GM12892 (cell line): Measurements from ENCODE around the gene ANGPTL4. TPM values are rescaled to one million over a fixed set of nuclear protein-coding genes. Genes with fewer than 3 reads are reported as not detected.
A peak's percentile ranks its signal among the peaks of the same experiment; 100 is the strongest.
"Not testable (repeated sequence)": the region's sequence is repeated elsewhere in the genome, so short reads cannot be mapped to it uniquely, and the experiment has no call there.

Source experiments
- DNase-seq: peaks from one replicate; pipeline ENCODE4 v3.0.0; 2011; ENCODE audit not compliant: insufficient read length
- FAIRE-seq: peaks from 2 replicates; lab custom pipeline; 2011; peaks lifted over from hg19 to GRCh38; lab: Jason Lieb, UNC
- POLR2A ChIP-seq: IDR thresholded peaks from 2 replicates; pipeline ENCODE4 v1.6.1; 2011; ENCODE audit warnings: low read depth, low read length, control low read depth
- POLR2AphosphoS5 ChIP-seq: IDR thresholded peaks from 2 replicates; pipeline ENCODE4 v1.6.1; 2011; ENCODE audit warnings: low read depth, low read length, control low read depth
- TAF1 ChIP-seq: IDR thresholded peaks from 2 replicates; pipeline ENCODE4 v1.6.1; 2011; ENCODE audit warnings: low read depth, mild to moderate bottlenecking, control low read depth, low read length, borderline replicate concordance
- polyA plus RNA-seq: library from polyadenylated mRNA; unstranded; fragments of >200 nt; gene quantifications from one replicate; pipeline ENCODE4 v1.2.1, GENCODE V29; 2012; ENCODE audit warnings: missing spikeins, inconsistent platforms; ENCODE audit not compliant: missing spikeins

ANGPTL4 gene
- not detected for polyA plus RNA-seq

DNA sequence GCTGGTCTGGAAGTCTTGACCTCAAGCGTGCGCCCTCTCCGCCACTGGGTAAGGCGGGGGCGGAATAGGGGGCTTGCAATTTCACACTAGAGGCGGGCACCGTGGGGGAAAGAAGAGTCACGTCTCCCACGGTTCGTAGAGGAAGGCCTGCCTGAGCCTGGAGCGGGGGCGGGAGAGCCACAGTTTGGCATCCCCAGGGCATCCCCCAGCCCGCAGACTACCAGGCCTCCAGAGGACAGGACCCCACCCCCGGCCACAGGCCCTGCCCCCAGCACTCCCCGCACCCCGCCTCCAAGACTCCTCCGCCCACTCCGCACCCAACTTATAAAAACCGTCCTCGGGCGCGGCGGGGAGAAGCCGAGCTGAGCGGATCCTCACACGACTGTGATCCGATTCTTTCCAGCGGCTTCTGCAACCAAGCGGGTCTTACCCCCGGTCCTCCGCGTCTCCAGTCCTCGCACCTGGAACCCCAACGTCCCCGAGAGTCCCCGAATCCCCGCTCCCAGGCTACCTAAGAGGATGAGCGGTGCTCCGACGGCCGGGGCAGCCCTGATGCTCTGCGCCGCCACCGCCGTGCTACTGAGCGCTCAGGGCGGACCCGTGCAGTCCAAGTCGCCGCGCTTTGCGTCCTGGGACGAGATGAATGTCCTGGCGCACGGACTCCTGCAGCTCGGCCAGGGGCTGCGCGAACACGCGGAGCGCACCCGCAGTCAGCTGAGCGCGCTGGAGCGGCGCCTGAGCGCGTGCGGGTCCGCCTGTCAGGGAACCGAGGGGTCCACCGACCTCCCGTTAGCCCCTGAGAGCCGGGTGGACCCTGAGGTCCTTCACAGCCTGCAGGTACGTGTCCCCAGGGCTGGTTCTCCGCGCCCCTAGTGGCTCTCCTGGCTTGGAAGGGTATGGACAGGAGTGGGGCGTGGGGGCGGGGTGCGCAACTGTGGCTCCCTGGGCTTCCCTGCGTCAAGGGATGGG, at the start of gene ANGPTL4:
Gene ANGPTL4, plus strand, starts transcription at position 353 of the 969 bp plus-strand sequence. Its CDS starts 167 bp downstream, at position 520.
- FAIRE-seq (no peak), DNase-seq (no peak)
- no peak for TF ChIP-seq POLR2A
- TF ChIP-seq TAF1 = no peak
- no peak for TF ChIP-seq POLR2AphosphoS5

GRCh38 chr19:8314981-8315640, 48.8 kb upstream of the ANGPTL4 start:
- not testable (repeated sequence) for DNase-seq, FAIRE-seq

DNA sequence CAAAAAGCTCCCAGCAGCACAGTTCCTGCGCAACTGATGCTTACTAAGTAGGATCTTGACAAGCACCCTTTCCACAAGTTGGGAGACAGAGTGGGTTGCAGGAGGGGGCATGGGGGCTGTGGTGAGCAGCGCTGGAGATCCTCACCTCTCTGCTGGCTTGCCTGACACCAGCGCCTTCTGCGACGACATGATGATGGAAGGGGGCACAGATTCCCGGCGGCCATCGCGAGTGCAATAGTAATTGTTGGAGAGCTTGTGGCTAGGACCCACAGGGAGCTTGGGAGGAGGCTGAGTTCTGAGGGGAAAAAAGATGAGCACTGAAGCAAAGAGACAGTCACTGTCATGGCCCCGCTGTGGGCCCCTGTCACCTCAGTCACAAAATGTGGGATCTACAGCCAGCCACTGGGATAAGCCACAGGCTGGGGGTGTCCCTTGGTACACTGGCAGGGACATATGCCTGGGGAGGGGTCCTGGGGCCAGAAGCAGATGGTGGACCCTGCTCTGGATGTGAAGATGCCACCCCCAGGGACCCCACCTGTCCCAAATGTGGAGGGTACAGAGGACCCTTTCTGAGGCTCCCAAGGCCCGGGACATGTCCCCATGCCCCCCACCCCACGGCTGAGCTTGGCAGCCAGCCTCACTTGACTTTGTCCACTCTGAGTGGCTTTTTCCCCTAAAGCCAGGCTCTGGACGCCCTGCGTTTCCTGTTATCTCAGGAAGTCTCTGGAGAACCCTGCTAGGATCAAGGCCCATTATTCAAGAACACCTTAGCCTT, 47.4 kb upstream of the ANGPTL4 start:
- no peak for FAIRE-seq
- no peak for DNase-seq
- TF ChIP-seq POLR2A = peak; percentile 25; the same call in 1 of the 2 replicates
- no peak for TF ChIP-seq TAF1
- 0 out of 2 replicates have a peak, but pooled peaks have one; percentile 43 for TF ChIP-seq POLR2AphosphoS5

DNA sequence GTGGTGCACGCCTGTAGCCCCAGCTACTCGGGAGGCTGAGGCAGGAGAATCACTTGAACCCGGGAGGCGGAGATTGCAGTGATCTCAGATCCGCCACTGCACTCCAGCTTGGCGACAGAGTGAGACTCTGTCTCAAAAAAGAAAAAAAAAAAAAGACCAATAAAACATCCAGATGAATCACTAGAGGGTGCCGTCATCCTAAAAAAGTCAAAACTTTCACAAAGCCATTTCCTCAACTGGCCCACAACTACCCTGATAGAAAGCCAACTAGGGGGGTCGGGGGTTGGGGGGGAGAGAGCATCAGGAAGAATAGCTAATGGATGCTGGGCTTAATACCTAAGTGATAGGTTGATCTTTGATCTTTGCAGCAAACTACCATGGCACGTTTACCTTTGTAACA, 45.1 kb upstream of the ANGPTL4 start:
- DNase-seq, FAIRE-seq: not testable (repeated sequence)

DNA sequence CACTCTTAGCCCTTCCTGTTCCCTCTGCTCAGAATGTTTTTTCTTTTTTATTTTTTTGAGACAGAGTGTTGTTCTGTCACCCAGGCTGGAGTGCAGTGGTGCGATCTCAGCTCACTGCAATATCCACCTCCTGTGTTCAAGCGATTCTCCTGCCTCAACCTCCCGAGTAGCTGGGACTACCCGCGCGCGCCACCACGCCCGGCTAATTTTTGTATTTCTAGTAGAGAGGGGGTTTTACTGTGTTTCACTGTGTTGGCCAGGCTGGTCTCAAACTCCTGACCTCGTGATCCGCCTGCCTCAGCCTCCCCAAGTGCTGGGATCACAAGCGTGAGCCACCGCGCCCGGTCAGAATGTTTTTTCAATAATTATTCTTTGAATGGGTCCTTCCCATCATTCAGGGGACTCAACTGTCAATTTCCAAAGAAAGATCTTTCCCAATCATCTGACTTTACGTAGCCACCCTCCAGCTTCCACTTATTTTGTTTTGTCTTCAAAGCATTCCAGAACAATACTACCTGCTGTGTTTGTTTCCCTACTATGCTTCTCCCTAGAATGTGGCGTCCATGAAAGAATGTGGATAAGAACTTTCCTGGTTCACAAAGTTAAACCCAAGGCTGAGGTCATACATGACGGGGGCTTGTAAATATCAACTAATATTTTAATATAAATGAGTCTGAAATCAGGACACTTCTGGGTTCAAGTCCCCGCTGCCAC, 44.0 kb upstream of the ANGPTL4 start:
- no peak for FAIRE-seq

GRCh38 chr19:8320564-8321066, 43.3 kb upstream of the ANGPTL4 start:
- FAIRE-seq (no peak), DNase-seq (no peak)
- TF ChIP-seq TAF1 = no peak
- TF ChIP-seq POLR2A = no peak
- no peak for TF ChIP-seq POLR2AphosphoS5

More for the DNA sequence above, 44.0 kb upstream of the ANGPTL4 start:
- no peak for TF ChIP-seq TAF1
- no peak for TF ChIP-seq POLR2A
- no peak for TF ChIP-seq POLR2AphosphoS5
- DNase-seq = no peak

DNA sequence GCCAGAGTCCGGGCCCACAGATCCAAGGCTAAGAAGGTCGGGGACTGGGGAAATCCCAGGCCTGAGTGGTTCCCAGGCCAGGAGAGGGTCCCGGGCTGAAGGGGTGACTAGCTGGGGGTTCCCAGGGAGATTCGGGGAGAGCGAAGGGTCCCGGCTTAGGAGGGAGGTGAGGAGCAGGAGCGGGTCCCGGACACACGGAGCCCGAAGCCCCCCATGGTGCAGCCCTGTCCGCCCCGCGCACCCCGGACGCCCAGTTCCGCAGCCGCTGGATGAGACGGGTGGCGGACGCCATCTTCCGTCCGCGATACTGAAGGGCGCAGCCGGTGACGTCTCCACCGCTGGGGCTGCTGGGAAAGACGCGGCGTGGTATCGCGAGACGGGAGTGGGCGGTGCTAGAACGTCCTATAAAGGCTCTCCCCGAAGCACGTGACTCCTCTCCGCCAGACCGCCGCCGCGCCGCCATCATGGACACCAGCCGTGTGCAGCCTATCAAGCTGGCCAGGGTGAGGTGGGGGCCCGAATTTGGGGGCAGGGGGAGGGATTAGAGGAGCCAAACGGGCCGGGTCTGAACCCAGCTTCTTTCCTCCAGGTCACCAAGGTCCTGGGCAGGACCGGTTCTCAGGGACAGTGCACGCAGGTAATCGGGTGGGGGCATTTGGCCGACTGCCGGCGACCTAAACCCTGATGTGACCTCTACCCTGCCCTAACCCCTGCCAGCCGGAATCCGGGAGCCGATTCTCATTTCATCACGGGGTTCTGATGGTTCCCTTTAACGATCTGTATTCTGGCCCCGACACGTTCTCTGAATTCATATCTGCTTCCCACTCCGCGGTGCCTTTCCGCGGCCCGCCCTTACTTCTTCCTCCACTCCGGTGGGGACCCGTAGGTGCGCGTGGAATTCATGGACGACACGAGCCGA, 42.6 kb upstream of the ANGPTL4 start, which contains the start of the genes NDUFA7 and RPS28:
Gene NDUFA7, minus strand, starts transcription at position 309 of the 919 bp plus-strand sequence. Its CDS starts 17 bp downstream, at position 292.
Gene RPS28, plus strand, starts transcription at position 430 of the 919 bp plus-strand sequence. Its CDS starts 35 bp downstream, at position 465.
- TF ChIP-seq POLR2AphosphoS5 = peak; percentile 92
- TF ChIP-seq POLR2A = peak; percentile 95
- peak; percentile 99 for TF ChIP-seq TAF1
- DNase-seq = peak; percentile 94
- peak; percentile 97 for FAIRE-seq

DNA sequence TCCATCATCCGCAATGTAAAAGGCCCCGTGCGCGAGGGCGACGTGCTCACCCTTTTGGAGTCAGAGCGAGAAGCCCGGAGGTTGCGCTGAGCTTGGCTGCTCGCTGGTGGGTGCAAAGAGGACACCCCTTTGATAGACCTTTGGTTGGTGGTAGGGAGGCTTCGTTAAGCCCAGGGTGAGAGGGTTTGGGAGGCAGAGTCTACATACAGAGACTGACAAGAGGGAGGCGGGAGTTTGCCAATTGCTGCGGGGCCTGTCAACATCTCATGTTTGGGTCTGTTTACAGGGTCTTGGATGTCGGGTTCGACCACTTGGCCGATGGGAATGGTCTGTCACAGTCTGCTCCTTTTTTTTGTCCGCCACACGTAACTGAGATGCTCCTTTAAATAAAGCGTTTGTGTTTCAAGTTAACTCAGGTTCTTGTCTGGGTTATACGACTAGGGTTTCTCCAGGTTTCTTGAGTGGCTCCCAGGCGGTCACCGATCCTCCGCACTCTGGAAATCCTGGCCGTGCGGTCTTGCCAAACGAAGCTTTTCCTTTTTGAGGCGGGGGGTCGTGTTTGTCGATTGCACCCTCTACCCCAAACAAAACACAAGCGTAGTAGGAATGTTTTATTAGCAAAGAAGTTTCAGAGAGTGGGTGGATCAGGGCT, 41.8 kb upstream of the ANGPTL4 start:
- no peak for TF ChIP-seq TAF1
- DNase-seq (no peak), FAIRE-seq (no peak)

DNA sequence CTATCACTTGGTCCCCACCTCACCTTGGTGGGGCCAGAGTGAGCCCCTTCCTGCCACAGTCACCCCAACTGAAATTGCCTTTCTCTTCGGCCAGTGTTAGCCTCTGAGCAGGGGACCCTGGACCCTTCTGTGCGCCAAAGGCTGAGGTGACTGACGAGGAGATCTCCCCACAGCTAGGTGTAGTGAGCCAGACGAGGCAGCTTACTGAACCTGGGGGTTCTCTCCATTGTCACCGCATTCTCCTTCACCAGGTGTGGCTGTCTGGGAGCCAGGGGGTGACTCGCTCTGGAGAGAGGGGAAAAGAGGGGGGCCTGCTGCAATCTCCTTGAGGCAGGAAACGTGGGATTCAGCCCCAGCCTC, 41.3 kb upstream of the ANGPTL4 start:
- FAIRE-seq (no peak), DNase-seq (no peak)
- TF ChIP-seq TAF1 (no peak), POLR2AphosphoS5 (peak; percentile 35; the same call in 1 of the 2 replicates), POLR2A (no peak; the same call in 1 of the 2 replicates)
